HG02840 (cell line): ENCODE results near the gene RIMBP2.

Experiments used
- ATAC-seq: cut with Tn5 transposase; IDR thresholded peaks from one replicate; pipeline ENCODE4 v1.9.1; 2021; ENCODE audit warnings: mild to moderate bottlenecking, moderate library complexity, moderate number of reproducible peaks; ENCODE audit not compliant: unreplicated experiment, low FRiP score

The RIMBP2 gene

DNA sequence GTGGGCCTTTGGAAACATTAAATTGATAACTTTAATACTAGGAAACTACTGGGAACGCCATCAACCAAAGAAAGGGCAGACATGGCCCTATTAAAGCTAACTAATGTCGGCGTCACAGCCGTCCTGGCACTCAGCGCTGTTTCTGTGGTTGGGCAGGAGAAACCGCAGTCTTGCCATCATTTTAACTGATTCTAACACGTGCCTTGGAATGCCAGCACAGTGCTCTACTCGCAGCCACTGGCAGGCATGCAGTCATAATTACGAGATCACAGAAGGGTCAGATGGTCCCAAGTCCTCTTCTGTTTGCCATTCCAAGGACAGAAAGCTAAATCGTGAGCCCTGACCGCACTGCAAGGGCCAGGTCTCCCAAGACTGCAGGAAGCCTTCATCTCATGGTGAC is 75.2 kb downstream of the RIMBP2 start:
- ATAC-seq: no peak

DNA sequence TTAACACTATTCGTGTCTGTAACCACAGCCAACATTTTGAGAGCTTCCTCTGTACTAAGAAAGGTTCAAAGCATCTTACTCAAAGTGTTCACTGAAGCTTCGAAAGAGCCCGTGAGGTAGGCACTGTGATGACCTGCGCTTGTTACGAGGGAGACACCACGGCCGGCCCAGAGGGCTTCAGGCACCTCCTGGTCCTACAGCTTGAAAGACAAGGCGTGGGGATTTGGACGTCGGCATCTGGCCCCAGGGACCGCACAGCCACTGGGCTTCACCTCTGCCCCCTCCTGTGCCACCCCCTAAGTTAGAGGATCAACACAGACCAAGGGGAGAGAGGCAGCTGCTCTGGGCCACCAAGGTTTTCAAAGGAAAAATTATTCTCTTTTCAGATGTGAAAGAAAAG is 75.6 kb downstream of the RIMBP2 start:
- no peak for ATAC-seq

DNA sequence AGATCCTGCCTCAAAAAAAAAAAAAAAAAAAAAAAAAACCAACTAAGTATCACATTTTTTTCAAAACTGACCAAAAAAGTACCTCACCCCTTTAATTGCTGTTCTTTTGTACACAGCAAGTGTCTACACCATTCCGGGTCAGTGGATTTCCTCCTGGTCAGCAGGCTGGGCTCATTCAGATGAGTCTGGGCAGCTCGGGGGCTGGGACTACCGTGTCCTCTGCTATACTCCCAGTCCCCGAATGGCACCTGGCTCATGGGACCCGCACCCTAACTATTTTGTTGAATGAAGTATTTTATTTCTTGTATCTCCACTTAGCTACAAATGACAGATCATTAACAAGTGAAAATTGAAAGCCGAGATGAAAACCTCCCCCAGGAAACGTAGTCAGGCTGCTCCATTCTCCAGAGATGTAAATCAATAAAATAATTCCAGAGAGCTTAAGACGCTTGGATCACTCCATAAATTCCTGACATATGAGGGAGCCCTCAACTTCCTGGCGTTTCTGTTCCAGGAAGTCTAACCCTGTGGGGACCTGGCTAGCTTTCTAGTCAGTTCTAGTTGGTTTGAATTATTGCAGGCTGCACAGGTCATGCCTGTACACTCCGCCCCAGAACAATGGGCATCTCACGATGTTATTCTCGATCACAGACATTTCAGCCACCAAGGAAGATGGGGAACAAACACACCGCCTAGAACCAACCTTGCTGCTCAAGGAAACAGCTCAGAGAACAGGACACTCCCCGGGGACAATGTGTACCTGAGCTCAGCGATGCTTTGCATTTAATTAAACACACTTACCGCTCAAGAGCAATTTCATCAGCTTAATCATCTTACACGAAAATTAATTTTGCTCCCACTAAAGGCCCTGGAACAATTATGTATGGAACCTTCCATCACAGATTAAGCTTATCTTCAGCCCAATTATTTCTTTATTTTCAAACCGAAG is 76.3 kb downstream of the RIMBP2 start:
- no peak for ATAC-seq

DNA sequence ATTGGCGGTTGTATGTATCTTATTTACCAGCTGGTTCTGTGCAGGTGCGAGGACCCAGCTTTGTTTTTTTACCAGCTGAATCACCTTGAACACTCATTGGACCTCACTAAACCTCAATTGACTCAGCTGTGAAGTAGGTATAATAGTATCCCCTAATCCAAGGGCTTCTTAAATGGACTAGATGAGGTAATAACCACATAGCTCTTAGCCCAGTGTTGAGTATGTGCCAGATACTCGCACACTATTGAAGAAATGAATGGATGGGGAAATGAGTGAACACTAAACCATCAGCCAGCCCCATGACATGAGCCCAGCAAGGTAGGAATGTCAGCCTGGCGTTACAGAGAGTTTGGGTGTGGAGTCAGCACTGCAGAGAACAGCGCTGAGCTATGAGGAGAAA is 79.7 kb downstream of the RIMBP2 start:
- no peak for ATAC-seq

DNA sequence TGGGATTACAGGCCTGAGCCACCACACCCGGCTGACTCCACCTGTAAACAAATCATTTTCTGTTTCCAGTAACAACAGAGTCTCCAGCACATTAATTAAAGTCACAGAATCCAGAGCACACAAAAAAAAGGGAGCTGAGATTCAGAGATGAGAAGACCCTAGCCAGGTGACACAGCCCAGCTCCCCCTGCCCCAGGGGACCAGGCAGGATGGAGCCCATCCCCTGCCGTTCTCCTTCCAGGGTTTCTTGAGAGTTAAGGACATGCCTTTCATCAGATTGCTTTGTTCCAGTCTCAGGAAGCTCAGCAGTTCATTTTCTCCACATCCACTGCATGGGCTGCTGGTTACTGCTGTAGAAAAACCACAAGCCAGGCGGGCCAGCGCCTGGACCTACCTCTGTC is 81.2 kb downstream of the RIMBP2 start:
- ATAC-seq: no peak

DNA sequence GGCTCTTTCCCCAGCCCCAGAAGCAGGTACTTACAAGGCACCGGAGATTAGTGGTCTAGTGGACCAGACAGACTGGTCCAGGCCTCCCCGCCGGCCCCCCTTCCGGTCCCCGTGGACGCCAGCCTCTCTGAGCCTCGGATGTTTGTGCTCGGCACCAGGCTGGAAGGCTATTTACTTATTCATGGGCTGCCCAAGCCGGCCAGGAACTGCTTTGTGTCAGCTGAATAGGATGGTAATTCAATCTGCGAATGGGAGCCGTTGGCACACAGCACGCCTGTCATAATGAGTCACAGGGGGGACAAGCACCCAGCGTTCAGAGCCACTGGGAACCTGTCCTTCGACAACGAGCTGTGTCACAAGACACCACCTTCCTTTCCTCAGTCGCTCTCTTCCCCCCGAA is 82.3 kb downstream of the RIMBP2 start:
- no peak for ATAC-seq

DNA sequence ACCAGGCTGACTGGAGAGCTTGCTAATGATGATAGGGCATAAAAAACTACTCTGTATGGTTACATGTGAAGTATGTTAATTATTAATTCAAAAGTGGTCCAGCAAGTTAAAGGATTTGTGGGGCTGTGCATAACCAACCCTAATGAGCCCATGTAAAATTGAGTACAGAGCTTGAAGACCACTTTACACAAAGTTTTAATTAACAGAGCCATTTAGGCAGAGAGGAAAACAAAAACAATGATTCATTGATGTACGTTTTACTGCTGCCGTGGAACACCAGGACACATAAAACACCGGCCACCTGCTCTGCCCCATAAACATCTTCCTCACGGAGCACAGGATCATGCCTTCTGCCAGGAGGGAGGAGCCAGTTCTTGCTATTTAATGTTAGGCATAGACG is 83.5 kb downstream of the RIMBP2 start:
- ATAC-seq: no peak

DNA sequence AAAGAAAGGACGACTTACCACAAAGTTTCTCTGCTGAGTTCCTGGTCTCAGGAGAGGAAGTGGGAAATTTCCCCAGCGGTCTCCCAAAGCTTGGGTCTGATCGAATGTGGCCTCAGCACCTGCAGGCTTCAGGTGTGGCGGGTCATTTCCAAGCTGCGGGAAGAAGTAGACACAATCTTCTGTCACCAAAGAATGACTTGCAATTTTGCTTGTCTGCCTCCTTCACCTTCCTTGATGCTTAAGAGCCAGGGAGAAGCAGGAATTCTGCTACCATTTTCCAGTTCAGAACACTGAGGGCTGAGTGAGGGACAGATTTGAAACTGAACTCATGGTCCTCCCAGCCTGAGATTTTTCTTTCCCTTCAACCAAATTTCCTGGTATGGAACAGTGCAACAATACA is 87.8 kb downstream of the RIMBP2 start:
- no peak for ATAC-seq

- no peak for ATAC-seq
Measured at GRCh38 chr12:130627175-130627574, 88.9 kb downstream of the RIMBP2 start.

DNA sequence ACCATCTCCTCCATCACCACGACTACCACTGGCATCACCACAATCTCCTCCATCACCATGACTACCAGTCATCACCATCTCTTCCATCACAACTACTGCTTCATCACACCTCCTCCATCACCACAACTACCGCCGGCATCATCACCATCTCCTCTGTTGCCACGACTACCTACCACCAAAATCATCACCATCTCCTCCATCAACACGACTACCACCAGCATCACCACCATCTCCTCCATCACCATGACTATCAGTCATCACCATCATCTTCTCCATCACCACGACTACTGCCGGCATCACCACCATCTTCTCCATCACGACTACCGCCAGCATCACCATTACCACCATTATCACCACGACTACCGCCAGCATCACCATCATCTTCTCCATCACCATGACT is 89.5 kb downstream of the RIMBP2 start:
- no peak for ATAC-seq

- ATAC-seq: no peak
Measured at GRCh38 chr12:130625201-130625600, 90.9 kb downstream of the RIMBP2 start.

DNA sequence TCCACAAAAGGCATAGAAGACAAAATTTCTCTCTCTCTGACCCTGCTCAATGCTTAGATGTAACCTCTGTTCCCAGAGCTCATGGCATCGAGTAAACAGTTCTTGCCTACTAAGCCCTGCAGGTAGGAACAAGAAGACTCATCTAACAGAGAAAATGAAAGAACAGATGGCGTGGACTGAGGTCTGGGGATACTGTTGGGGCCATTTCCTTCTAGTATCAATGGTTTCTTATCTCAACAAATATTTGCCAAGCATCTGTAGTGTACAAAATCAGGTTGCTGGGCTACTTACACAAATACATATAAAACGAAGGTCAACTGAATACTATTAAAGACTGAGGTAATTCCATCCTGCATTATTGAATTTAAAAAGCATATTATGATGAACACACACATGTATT is 93.3 kb downstream of the RIMBP2 start:
- ATAC-seq: no peak

DNA sequence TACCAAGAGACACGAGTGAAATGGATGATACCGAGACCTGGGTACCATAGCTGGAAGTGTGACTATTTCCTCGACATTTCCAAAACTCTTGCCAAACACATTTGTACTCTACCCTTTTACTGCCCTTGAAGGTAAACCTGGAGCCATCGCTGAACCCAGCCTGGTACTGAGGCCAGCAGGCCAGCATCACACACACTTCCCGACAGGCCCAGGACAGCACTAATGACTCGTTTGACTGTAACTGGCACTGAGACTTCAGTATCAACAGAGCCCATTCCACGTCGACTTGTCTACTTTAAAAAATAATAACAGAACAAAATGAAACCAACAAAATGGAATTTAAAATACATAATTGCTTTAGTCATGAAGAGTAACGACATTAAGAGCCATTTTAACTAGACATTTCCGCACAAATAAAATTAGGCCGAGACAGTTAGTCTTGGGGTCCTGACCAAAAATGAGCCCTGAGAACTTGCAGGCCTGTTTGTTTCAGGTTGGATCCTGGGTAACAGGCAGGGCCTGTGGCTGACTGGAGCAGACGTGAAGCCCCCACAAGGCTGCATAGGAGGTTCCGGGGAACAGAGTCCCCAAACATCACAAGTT is 94.3 kb downstream of the RIMBP2 start:
- ATAC-seq: no peak

GRCh38 chr12:130620756-130621155 is 95.3 kb downstream of the RIMBP2 start:
- no peak for ATAC-seq

GRCh38 chr12:130620281-130620680 is 95.8 kb downstream of the RIMBP2 start:
- ATAC-seq: no peak

DNA sequence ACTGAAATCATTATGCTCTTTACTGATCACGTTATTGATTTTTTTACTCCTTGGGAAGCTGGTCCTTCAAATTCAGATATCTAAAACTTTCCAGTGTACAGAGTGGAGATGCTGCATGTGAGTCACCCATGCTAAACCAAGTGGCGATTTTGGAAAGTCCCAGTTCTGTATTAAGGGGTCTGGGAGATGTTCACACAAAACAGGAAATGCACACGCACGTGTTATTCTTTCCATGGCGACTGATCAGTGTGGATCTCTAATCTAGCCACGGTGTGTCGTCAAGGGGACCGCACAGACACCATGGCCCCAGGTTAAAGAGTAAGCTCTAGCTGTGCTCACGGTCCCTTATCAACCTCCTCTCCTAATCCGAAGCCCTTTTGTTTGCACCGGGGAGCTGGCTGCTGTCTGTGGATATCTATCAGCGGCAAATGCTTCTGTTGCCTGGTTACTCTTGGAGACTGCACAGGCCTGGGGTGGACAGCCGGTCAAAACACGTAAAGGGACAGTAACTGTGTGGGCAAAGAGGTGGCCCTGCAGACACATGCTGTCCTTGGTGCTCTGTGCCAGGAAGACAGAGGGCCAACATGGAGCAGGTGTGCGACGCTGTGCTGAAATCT is 96.6 kb downstream of the RIMBP2 start:
- no peak for ATAC-seq

- no peak for ATAC-seq
Measured at GRCh38 chr12:130617219-130617618, 98.9 kb downstream of the RIMBP2 start.

DNA sequence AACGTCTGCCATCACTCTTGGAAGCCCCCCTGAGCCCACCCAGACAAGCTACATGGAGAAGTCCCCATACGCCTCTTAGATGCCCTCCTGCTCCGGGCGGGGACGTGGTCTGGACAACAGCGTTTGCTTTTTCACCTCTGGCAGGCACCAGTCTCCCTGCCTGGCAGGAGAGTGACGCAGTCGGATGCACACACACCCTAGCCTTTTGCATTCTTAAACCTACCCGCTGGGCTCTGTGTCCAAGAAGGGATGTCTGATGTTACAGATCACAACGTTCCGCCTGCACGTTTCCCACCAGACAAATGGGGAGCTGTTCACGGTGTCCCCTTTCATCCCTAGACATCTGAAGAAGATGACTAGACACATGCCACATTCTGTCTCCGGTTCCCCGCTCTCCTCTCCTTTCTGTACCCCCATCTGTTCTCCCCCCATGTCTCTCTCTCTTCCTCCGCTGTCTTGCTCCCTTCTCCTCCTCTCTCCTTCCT is 100.2 kb downstream of the RIMBP2 start:
- ATAC-seq: no peak

- no peak for ATAC-seq
Measured at GRCh38 chr12:130614530-130614905, 101.6 kb downstream of the RIMBP2 start.

DNA sequence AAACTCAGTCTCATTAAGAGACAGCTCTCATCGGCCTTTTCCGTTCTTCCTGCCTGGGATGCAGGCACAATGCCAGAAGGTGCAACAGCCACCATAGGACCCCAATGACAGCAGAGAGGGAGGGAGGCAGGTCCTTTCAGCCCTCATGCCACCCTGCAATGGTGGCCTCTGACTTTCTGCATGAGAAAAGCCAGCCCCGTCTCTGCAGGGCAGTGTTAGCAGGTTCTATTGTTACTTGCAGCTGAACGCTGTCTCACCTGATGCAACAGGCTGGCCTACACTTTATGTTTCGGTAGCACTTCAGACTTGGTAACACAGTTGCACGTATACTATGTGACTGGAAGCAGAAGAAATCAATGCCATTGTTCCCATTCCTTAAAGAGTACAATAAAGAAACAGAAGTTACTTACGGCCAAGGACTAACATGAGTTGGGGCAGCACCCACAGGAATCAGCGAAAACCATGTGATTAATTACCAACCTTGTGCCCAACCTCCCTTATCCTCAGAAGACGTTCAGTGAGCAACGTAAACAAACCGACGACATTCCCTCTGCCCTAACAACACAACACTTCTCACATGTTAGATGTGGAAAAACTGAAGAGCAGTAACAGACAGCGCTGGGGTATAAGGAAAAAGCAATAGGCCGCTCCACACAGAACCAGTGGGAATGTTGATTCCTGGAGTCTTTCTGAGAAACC is 102.1 kb downstream of the RIMBP2 start:
- no peak for ATAC-seq

DNA sequence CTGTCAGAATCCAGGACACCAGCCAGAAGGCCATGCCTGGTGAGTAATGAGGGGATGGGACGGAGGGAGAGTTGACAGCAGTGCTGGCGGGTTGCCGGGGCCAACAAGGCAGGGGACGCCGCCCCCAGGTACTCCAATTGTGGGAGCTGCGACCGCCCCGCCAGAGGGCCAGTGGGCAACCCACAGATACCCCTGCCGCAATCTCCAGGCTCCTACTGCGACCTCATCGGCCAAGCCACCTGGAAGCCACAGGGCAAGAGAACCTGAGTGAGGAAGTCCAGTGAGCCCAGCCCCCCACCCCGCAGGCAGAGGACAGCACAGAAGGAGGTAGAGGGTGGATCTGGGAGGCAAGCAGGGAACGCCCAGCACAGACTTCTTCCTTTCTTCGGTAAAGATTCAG is 103.0 kb downstream of the RIMBP2 start:
- no peak for ATAC-seq
